HG02623 (cell line): Measurements from ENCODE around the gene STK33.

Source experiments
- ATAC-seq: cut with Tn5 transposase; IDR thresholded peaks from one replicate; pipeline ENCODE4 v1.9.1; 2021; ENCODE audit warnings: moderate library complexity; ENCODE audit not compliant: unreplicated experiment

Gene STK33

DNA sequence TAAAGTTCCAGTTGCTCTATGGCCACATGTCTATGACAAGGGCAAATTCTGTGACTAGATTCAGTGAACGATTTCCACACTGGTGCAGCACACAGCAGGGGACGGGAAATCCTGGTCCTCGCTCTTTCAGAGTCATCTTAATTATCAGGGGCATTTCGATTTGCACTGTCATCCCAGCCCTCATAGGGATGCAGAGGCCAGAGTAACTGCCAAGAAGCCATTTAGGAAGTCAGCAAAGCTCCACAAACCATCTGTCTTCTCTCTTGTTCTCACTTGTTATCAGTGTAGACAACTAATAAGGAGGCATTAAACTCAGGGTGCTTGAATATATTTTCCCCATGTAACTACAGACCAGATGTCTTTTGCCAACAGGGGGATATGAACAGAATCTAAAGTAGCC lies 151.7 kb downstream of the STK33 start:
- ATAC-seq: no peak

DNA sequence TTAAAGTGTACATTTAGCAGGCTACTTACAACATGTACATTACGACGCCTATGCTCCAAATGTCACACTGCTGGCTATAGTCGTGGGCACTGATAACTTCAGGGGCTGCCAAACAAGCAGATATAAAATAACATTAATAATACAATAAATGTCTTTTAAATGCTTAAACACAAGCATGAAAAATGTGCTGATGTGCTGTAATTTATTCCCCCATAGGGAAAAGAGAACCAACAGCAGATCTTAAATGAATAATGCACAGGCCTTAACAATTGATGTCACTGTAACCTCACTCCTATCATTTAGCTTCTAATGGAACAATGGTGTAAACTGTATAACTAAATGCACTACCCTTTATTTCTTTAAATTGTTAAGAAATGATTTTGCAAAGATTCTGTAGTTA lies 153.4 kb downstream of the STK33 start:
- no peak for ATAC-seq

DNA sequence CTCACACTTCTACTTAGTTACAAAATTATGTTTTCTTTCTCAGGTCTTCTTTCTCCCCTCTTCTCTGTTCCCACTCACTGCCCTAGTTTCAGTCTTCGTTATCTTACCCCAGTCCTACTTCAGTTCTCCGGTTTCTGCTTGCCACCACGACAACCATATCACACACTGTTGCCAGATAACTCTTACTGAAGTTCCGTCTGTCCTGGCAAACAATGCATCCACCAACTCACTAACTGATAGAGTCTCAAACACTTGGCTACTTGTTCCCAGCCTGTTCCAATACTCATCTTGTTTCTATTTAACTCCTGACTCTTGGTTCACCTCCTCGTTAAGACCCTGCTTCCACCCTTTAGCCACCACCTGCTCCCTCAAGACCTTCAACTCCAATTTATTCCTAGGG lies 164.5 kb downstream of the STK33 start:
- ATAC-seq: no peak

DNA sequence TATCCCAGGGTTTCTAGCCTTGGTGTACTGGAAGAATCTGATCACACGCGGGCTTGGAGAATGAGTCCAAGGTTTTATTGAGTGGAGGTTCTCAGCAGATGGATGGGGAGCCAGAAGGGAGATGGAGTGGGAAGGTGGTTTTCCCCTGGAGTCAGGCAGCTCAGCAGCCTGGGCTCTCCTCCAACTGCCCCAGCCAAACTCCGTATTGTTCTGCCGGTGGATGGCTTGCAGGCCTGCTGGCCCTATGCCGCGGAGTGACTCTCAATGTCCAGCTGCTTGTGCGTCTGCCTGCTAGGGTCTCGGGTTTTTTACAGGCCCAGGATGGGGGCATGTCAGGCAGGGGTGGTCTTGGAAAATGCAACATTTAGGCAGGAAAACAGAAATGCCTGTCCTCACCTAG lies 168.0 kb downstream of the STK33 start:
- no peak for ATAC-seq

DNA sequence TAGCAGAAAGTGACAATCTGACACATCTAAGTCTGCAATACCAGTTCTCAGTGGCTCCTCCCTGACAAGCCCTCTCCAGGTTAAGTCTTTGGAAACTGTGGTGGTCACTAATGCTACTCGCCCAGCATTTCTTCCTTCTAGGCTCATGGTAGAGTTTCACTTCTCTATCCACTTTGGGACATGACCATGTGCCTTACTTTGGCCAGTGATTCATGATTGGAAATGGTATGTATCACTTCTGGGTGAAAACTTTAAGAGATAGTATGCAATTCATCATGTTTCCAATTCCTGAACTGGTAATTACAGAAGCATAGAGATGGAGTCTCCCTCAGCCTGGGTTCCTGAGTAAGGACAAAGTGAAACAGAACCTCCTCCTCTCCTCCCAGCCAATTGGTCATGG lies 178.8 kb downstream of the STK33 start:
- no peak for ATAC-seq

DNA sequence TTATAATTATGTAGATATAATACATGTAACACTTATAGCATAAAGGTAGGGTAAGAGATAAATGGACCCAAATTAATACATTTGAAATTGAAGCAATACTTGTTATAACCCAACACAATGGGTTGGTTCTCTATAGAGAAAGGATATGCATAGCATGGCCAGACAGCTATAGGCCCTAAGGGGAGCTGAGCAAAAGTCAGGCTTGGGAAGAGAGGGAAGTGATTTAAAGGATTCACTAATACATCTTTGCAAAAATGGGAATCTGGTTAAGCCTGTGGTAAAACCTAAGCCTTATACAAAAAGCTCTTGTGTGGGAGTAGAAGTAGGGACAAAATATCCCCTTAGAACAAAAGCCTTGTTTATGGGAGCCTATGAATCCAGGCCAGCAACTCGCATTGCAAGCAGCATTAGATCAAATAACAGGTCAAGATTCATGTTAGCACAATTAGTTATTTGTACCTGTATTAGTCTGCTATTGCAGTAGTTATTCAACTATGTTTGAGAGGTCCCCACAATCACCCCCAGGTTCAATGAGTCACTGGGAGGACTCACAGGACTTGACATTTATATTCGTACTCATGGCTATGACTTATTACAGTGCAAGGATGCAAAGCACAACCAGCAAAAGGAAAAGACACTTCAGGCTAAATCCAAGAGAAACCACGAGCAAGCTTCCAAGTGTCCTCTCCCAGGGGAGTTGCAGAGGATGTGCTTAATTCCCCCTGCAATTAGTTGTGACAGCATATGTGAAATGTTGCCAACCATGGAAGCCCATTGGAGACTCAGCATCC lies 185.7 kb downstream of the STK33 start:
- ATAC-seq: no peak

DNA sequence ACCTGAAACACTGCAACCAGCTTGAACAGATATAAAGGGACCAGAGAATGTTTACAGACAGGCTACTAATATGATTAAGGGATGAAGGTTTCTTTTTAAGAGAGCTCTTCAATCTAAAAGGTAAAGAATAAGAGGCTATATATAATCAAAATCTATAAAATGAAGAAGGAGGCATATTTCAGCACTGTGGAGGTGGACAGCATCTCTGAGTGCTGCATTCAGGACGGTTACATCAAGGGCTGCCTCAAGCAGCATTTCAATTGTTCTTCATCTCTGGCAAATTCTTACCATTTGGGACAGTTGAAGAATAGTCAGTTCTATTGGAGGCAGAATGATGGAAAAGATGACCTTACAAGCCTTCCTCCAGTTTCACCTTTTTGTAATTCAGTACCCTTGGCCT lies 190.7 kb downstream of the STK33 start:
- ATAC-seq: no peak

DNA sequence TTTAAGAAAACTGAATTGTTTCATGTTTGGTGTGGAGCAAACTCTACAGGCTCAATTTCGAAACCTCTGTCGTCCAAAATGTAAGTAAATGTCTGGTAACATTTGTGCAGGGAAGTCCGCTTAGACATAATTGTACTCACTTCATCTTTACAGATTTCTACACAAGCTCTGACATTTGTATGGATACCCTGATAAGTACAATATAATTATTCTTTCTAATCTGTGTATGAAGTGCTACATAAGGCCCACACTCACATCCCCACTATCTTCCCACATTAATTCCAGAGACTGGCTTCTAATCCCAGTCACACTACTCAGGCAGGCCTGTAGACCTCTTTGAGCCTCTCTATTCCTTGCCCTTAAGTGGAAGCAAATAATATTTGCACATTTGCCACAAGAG lies 201.1 kb downstream of the STK33 start:
- no peak for ATAC-seq

DNA sequence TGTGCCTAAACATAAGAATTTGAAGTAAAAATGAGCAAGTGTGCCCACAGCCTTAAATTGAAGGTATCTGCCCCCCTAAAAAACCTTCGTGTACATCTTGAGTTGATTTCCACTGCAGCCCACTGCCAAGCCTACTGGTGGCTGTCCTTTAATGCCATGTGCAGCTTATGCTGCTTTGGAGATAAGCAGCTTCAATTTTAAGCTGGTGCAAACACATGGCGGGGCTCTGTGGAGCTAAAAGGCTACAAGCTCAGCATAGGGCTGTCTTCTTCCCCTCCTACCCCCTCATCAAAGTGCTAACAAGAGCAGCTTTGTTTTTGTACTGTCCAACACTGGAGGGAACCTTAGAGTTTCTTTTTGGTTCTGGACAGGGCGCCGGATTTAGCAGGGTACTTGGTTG lies 201.9 kb downstream of the STK33 start:
- ATAC-seq: no peak

DNA sequence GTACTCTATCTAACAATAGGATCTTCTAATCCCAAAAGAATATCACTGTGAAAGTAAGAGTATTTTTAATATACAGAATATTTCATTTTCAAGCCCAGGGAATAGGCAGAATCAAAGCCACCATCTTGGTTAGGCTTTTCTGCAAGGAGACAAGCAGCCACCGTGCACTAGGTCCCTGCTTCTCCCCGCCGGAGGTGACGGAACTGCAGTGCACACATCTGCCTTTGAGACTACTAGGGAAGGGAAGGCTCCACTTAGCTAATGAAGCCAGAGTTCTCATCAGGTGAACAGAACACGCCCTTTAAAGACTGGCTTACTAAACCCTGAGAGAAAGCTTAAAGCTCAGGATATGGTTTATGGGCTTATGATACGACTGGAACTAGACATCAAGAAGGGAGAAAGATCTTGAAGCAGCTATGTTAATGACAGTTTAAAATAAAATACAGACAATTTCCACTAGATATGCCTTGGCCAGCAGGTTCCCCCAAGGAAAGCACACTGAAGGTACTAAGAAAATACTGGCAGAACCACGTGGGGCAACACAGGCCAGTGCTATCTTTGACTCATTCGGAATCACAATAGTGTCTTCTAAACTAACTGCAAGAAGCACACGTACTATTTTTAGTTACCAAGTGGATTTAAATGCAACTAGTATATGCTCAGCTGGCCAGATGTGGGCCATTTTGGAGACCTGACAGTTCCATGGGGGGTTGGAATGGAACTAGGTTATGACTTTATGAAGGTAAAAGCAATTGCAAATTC lies 203.0 kb downstream of the STK33 start:
- ATAC-seq: no peak

DNA sequence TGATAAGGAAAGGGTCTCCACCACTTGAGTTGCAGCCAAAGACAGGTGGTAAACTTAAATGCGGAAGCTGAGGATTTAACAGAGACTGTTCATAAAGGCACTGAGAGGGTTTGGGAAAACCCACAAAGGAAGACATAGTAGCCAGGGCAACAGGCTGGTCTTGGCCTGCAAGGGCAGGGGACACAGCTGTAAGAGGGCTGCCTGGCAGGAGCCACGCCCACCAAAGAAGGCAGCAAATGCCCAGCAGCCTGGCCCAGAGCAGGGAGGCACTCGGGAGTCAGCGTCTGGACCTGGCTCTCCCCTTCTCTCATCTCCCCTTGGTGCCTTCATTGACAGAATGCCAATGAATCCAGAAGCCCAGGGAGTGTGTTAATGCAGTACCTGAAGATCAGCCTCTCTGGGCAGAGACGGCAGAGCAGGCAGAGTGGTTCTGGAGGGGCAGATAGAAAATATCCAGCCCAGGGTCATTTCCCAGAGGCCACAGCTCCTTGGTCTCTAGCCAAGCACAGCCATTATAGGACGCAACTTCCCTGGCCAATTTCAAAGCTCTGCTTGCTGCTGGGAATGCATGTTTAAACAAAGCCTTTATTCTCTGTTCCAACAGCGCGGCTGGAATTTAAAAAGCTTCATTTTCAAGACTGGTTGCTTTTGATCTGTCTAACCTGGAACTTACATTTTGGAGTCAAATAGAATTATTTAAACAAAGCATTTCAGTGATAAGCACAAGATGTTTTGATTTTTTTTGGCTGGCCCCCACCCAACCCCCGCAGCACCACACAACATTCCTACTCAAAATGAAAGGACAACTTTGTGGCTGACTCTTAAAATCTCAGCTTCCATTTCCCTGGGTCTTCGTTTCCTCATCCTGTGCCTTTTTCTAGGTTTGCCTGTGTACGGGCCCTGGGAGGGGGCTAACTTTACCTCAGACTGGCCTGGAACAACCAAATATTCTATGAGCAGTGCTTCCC lies 204.7 kb downstream of the STK33 start:
- no peak for ATAC-seq

DNA sequence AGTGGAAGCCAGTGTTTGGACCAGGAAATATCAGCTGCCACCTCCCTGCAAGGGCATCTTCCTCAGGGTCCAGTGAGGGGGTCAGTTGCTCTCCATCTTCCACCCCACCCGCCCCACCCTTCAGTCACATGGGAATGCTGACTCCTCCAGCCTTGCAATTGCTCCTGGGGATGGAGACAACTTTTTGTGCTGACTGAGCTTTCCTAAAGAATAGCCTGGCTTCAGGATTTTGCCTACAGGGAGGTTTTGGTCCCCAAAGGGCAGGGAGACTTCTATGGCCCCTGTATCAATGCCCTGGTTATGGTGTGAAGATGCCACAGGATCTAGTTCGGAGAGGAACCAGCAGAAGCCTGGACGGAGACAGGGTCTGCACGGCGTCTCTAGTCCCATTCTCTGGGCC lies 206.3 kb downstream of the STK33 start:
- no peak for ATAC-seq

DNA sequence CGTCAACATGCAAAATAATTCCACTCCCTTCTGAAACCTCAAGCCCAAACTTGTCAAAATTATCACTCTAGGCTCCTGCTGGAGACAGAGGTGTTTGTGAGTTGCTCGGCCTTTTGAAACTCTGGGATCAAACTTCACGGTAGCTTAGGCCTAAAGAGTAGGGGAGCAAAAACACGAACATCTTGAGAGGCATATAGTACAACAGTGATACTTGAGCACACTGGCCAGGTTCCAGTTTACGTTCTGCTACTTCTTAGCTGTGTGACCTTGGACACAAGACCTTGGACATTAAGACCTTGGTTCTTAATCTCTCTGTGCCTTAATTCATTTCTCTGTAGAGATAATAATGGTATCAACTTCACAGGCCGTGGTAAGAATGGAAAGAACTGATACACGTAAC lies 206.9 kb downstream of the STK33 start:
- no peak for ATAC-seq

DNA sequence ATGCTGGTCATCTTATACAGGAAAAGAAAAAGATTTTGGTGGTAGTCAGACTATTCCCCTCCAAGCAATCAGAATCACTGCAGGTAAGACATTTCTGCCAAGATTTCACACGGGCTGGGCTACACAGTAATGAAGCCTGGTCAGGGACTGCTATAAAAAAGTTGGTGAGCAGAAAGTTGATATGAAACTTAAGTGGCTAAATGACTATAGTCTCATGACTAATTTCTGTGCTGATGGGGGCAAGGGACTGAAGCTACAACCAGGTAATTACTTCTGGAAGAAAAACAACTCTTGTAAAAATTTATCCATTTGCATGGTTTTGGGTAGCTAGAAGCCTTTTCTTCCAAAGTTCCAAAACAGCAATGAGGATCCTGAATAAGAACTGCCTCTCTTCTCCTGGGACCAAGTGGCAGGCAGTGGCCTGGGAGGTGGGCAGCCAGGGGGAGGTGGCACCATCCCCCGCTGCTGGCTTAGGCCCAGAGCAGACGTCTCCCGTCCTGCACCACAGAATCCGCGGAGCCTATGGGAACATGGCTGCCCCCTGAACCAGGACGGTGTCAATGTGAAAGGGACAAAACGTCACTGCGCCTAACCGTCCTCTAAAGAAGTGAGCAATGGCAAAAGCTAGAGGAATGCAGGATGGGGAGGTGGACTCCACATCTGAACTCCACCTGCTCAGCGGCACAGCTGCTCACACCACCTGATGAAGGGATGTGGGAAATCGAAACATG lies 207.7 kb downstream of the STK33 start:
- no peak for ATAC-seq

DNA sequence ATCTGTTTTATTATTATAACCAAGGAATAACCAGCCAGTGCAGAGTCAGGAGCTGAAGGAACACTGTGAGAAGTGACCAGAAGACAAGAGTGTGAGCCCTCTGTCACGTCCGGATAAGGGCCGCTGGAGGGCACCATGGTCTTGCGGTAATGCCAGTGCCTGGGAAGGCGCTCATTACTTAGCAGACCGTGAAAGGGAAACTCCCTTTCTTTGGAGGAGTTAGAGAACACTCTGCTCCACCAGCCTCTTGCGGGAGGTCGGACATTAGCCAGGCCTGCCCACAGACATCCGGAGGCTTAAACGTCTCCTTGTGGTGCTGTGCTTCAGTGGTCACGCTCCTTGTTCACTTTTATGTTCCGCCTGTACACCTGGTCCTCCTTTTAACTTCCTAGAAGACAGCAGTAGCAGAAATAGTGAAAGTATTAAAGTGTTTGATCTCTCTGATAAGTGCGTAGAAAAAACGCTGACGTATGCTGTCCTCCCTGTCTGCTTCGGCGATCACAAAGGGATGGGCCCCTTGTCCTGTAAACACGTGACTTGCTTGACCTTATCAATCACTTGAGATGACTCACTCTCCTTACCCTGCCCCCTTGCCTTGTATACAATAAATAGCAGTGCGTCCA lies 209.7 kb downstream of the STK33 start:
- ATAC-seq: no peak

DNA sequence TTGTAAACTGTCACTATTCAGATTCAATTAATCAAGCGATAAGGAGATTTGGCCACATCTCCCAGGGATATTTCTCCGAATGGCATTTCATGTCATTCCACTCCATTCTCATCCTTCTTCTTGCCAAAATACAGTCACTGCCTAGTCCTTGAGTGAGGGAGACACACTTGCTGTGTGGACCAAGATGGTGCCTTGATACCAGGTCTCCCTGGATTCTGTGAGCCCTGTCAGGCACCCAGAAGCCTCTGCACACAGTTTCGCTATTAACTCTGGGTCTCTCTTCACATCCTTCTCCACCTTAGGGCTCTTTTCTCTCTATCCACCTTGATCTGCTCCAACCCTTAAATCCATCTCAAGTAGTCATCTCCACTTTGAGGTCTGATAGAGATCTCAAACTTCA lies 210.4 kb downstream of the STK33 start:
- ATAC-seq: no peak

DNA sequence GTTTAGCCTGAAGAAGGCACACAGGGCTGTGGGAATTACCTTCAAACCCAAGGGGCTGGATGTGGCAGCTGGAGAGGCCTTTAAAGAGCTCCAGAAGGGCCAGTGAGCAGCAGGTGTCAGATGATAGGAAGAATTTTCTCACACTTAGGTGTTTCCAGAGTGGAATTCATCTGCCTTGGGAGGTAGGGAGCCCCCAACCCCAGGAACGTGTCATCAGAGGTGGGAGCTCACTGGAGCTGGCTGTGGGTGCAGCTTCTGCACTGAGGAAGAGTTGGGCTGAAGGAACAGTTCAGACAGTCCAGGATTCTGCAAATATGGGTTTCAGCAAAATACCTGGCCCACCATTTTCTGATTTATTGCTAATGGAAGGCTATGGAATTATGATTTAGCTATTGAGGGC lies 210.8 kb downstream of the STK33 start:
- no peak for ATAC-seq

DNA sequence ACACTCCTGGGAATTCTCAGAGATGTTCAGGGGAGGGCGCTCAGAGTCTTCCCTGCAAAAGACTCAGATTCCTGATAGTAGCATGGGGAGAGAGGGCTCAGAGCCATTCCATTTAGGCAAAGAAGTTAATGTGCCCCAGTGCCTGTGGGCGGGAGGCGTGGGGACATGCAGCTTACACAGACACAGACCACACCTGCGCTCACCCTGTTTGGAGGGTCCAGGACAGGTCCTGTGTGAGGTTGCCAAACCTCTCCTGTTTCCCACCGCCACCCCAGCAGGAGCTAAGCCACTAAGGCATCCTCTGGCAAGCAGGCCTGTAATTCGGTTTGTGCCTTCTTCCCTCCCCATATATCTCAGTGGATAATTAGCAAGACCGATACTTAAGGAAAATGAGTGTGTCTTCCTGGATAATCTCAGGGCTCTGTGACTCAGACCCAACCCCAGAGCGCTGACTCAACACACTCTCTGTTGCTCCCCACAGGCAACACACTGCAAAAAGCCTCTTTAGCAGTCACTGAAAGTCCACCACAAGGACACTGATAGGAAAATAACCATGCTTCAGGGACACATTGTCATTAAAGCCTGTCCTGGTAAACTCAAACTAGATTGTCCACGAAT lies 211.5 kb downstream of the STK33 start:
- no peak for ATAC-seq

DNA sequence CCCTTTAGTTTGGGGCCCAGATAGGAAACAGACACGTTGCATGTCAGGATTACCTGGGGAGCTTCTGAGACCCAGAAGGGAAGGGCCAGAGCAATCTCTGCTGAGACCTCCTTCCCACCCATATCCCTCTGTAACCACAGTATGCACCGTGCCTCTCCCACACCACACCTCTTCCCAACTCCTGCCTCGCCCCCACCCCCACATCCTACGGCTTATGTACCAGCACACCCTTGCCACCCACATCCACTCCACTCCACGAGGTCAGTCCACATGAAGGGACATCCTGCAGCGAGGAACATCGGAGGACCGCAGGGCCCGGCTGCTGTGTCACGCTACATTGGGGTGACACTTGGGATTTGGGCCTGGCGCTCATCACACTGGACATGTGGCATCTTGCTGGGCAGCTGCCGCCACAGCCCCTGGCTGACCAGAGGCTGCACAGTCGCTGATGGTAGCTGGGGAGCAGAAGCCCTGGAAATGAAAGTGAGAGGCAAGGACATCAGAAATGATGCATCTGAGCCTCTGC lies 212.1 kb downstream of the STK33 start:
- ATAC-seq: no peak

DNA sequence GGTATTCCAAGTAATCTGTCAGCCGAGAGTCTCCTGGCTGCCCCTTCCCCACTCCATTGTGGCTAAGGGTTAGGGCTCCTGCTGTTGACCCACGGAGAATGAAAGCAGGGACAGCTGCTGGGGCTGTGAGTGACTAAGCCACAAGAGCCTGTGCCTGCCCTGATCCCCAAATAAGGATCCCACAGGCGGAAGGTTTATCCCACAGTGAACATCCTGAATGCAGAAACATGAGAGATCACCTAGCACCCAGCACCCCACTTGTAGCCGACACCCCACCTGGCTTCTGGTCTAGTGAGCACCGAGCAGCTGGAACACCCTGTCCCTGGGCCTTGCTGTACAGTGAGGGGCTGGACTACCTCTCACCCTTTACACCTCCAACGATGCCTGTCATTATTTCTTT lies 212.7 kb downstream of the STK33 start:
- ATAC-seq: no peak
